K562 (cell line): Measurements from ENCODE around the gene RIIAD1. TPM values are rescaled to one million over a fixed set of nuclear protein-coding genes. Genes with fewer than 3 reads are reported as not detected.

Experiments
- CHD1 ChIP-seq: fragments of 200-600 bp; sonication (generic); IDR thresholded peaks from one replicate; pipeline ENCODE4 v1.6.1; 2012; ENCODE audit warnings: mild to moderate bottlenecking, moderate library complexity, low read length, inconsistent platforms
- EWSR1 ChIP-seq: fragments of 450-650 bp; IDR thresholded peaks from 2 replicates; pipeline ENCODE4 v1.6.1; 2018; ENCODE audit warnings: borderline replicate concordance, mild to moderate bottlenecking, low read depth, moderate library complexity; ENCODE audit not compliant: partially characterized antibody
- EZH2 ChIP-seq: IDR thresholded peaks from 2 replicates; pipeline ENCODE4 v1.6.1; 2012; ENCODE audit warnings: low read depth, mild to moderate bottlenecking, inconsistent platforms, low read length, borderline replicate concordance
- HLTF ChIP-seq: fragments of 450-650 bp; IDR thresholded peaks from 2 replicates; pipeline ENCODE4 v1.6.1; 2016
- ILK ChIP-seq: fragments of 450-650 bp; IDR thresholded peaks from 2 replicates; pipeline ENCODE4 v1.6.1; 2016; ENCODE audit warnings: missing genetic modification characterization, low read depth, mild to moderate bottlenecking, missing compliant biosample characterization, moderate library complexity, borderline replicate concordance
- KDM4B ChIP-seq, 2 experiments: fragments of 450-650 bp in 1 of 2; sonication (generic) in 1 of 2; IDR thresholded peaks; 2 replicates each; pipeline ENCODE4 v1.6.1; 2016 to 2017; ENCODE audit warnings: borderline replicate concordance in 2 of 2, antibody characterized with exemption in 1 of 2, low read depth in 1 of 2, mild to moderate bottlenecking in 1 of 2
- POLR2B ChIP-seq: fragments of 450-650 bp; IDR thresholded peaks from 2 replicates; pipeline ENCODE4 v1.6.1; 2018; ENCODE audit warnings: low read depth; ENCODE audit not compliant: partially characterized antibody
- PRMT5 ChIP-seq: sonication (generic); formaldehyde crosslinking; IDR thresholded peaks from 2 replicates; pipeline ENCODE4 v1.5.0; 2020; ENCODE audit warnings: missing genetic modification reagents
- RBBP5 ChIP-seq: fragments of 200-600 bp; sonication (generic); IDR thresholded peaks from 2 replicates; pipeline ENCODE4 v1.6.1; 2012; ENCODE audit warnings: borderline replicate concordance, mild to moderate bottlenecking, low read length, control low read depth, inconsistent platforms; ENCODE audit not compliant: insufficient read depth, poor library complexity, severe bottlenecking
- RBM39 ChIP-seq: fragments of 200-400 bp; formaldehyde crosslinking; optimal IDR thresholded peaks from 2 replicates; pipeline ENCODE3; 2018; ENCODE audit warnings: low read depth, low read length
- SRF ChIP-seq, 2 experiments: fragments of 250-450, 450-650 bp in 1 of 2; sonication (Bioruptor Pico) in 1 of 2; sonication (generic) in 1 of 2; formaldehyde crosslinking; IDR thresholded peaks; 2 replicates each; pipeline versions ENCODE4 v1.5.0 to v1.5.1; 2020 to 2022; ENCODE audit warnings: mild to moderate bottlenecking in 1 of 2, missing genetic modification reagents in 1 of 2
- SRSF1 ChIP-seq: fragments of 200-400 bp; formaldehyde crosslinking; IDR thresholded peaks from 2 replicates; pipeline ENCODE4 v1.6.1; 2017; ENCODE audit warnings: mild to moderate bottlenecking, low read depth, low read length, moderate library complexity
- SRSF3 ChIP-seq: fragments of 200-400 bp; formaldehyde crosslinking; IDR thresholded peaks from 2 replicates; pipeline ENCODE4 v1.6.1; 2016; ENCODE audit warnings: mild to moderate bottlenecking, low read length, moderate library complexity; ENCODE audit not compliant: insufficient read depth
- TCF15 ChIP-seq: fragments of 250-450 bp; sonication (Bioruptor Pico); IDR thresholded peaks from 2 replicates; pipeline ENCODE4 v1.8.0; 2022; ENCODE audit warnings: moderate library complexity, mild to moderate bottlenecking, inconsistent platforms
- TRIM25 ChIP-seq: fragments of 450-650 bp; IDR thresholded peaks from 2 replicates; pipeline ENCODE4 v1.7.0; 2016; ENCODE audit warnings: borderline replicate concordance
- XRCC4 ChIP-seq: IDR thresholded peaks from one replicate; pipeline ENCODE4 v1.6.1; 2011; ENCODE audit not compliant: insufficient read depth, insufficient read length; ENCODE audit errors: extremely low read depth
- ZFP91 ChIP-seq: sonication (generic); formaldehyde crosslinking; IDR thresholded peaks from 2 replicates; pipeline ENCODE4 v1.8.0; 2022; ENCODE audit warnings: mild to moderate bottlenecking, missing genetic modification reagents
- ZNF23 ChIP-seq: fragments of 250-450 bp; sonication (Bioruptor Pico); IDR thresholded peaks from 2 replicates; pipeline ENCODE4 v1.4.0; 2020; ENCODE audit warnings: mild to moderate bottlenecking
- ZNF77 ChIP-seq: fragments of 250-450 bp; sonication (Bioruptor Pico); IDR thresholded peaks from 2 replicates; pipeline ENCODE4 v1.5.0; 2020
- polyA plus RNA-seq, 8 experiments: library from polyadenylated mRNA; depleted of rRNA in 4 of 8; stranded (reverse) in 5 of 8; unstranded in 3 of 8; fragments of >200 nt; fragmentation: Nextera tagmentation in 2 of 8; fragmentation: Illumina TruSeq in 1 of 8; extraction: Ambion mirVana in 2 of 8; extraction: Trizol in 1 of 8; gene quantifications; 2 replicates each; pipeline versions ENCODE4 v1.2.1 to v1.2.3, GENCODE V29; 2011 to 2014; ENCODE audit warnings: inconsistent platforms in 1 of 8, missing spikeins in 1 of 8
- total RNA-seq, 7 experiments: library from RNA; depleted of rRNA in 6 of 7; stranded (reverse); fragments of >200 nt in 6 of 7; fragmentation: Illumina TruSeq in 2 of 7; extraction: Trizol in 2 of 7; gene quantifications; 2 replicates each; pipeline versions ENCODE4 v1.2.1 to v1.2.3, GENCODE V29; 2011 to 2021; ENCODE audit warnings: low replicate concordance in 1 of 7
- TF ChIP-seq, protein P1 (sequence below): fragments of 450-650 bp; formaldehyde crosslinking; IDR thresholded peaks from 2 replicates; pipeline ENCODE4 v1.4.0; 2020; ENCODE audit warnings: mild to moderate bottlenecking, moderate library complexity
- TF ChIP-seq, protein P2 (sequence below): fragments of 250-450 bp; sonication (Bioruptor Pico); IDR thresholded peaks from 2 replicates; pipeline ENCODE4 v1.5.0; 2021

Gene RIIAD1
- total and polyA plus RNA-seq, 9 of the 15 experiments (the other 6 are each of a cell fraction or from before 2014, with no cell fraction given) = not detected

GRCh38 chr1:151716771-151717631, 4.3 kb upstream of the RIIAD1 start, which contains the start of gene CELF3 (continued):
- TF ChIP-seq XRCC4 = no peak
- no peak for TF ChIP-seq SRSF1
- no peak for TF ChIP-seq PRMT5 (CRISPR knock-in tag)
- no peak for TF ChIP-seq KDM4B (IDR thresholded peaks at IDR 0.05; ENCODE audit: borderline replicate concordance in 2 of 2, low read depth in 1 of 2)
- TF ChIP-seq, protein P1, sequence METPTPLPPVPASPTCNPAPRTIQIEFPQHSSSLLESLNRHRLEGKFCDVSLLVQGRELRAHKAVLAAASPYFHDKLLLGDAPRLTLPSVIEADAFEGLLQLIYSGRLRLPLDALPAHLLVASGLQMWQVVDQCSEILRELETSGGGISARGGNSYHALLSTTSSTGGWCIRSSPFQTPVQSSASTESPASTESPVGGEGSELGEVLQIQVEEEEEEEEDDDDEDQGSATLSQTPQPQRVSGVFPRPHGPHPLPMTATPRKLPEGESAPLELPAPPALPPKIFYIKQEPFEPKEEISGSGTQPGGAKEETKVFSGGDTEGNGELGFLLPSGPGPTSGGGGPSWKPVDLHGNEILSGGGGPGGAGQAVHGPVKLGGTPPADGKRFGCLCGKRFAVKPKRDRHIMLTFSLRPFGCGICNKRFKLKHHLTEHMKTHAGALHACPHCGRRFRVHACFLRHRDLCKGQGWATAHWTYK = no peak
- no peak for TF ChIP-seq TCF15 (CRISPR knock-in tag)
- TF ChIP-seq RBM39 = no peak
- no peak for TF ChIP-seq SRF (CRISPR knock-in tag; IDR thresholded peaks at IDR 0.05)
- no peak for TF ChIP-seq ZNF77 (CRISPR knock-in tag)
- TF ChIP-seq ZNF23 (CRISPR knock-in tag) = no peak
- no peak for TF ChIP-seq SRSF3
- no peak for TF ChIP-seq POLR2B
- TF ChIP-seq HLTF = peak; percentile 34; the same call in 1 of the 2 replicates
- no peak for TF ChIP-seq ZFP91 (CRISPR knock-in tag)
- no peak for TF ChIP-seq EZH2
- TF ChIP-seq CHD1 = no peak
- no peak for TF ChIP-seq EWSR1
- TF ChIP-seq RBBP5 = no peak
- TF ChIP-seq, protein P2, sequence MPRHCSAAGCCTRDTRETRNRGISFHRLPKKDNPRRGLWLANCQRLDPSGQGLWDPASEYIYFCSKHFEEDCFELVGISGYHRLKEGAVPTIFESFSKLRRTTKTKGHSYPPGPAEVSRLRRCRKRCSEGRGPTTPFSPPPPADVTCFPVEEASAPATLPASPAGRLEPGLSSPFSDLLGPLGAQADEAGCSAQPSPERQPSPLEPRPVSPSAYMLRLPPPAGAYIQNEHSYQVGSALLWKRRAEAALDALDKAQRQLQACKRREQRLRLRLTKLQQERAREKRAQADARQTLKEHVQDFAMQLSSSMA (CRISPR knock-in tag) = no peak
- TF ChIP-seq ILK (tag) = no peak
- TF ChIP-seq TRIM25 = no peak
